HCT116 (cell line): ENCODE results near the gene GABPA. TPM values are rescaled to one million over a fixed set of nuclear protein-coding genes. Genes with fewer than 3 reads are reported as not detected.

Experiments
- ATAC-seq: fragments of 200-7000 bp; cut with Tn5 transposase; 2 replicates; pipeline ENCODE4 v1.9.1; 2020; ENCODE audit warnings: mild to moderate bottlenecking, moderate library complexity
- BruUV-seq: library from RNA; stranded (reverse); fragments of 400-500 nt; replicated peaks from 2 replicates; lab custom pipeline; 2021; lab: Mats Ljungman, UMichigan
- CTCF ChIA-PET: fragments of 300-600 bp; sonication (Branson Sonifier 250); formaldehyde crosslinking; loops from one replicate; lab custom pipeline; 2021; ENCODE audit warnings: antibody characterized with exemption; lab: Charles Lee
- POLR2A ChIA-PET: fragments of 300-600, 350-600 bp; sonication (Branson Sonifier 250); formaldehyde crosslinking; loops from one replicate; lab custom pipeline; 2021; ENCODE audit warnings: antibody characterized with exemption; lab: Charles Lee
- RAD21 ChIA-PET, 2 experiments: fragments of 300-600 bp; sonication (Branson Sonifier 250); formaldehyde crosslinking; loops; one replicate each; lab custom pipeline; 2023; ENCODE audit warnings: low total read pairs in 2 of 2; ENCODE audit not compliant: uncharacterized antibody in 2 of 2, unreplicated experiment in 2 of 2, low non-redundant PET in 1 of 2; lab: Charles Lee
- DNase-seq: peaks from one replicate; pipeline ENCODE4 v3.0.0-alpha.2; 2010; ENCODE audit warnings: low read depth, low spot score
- H2AFZ ChIP-seq: fragments of 200-600 bp; shearing (Covaris generic), sonication (generic); 2 replicates; pipeline ENCODE4 v1.6.1; 2017; ENCODE audit warnings: low read depth, mixed run types, mixed read lengths, antibody characterized with exemption, low read length; ENCODE audit not compliant: poor library complexity, severe bottlenecking
- H3K27ac ChIP-seq: 2 replicates; pipeline ENCODE4 v1.5.1; 2012; ENCODE audit warnings: low read depth, low read length
- H3K27me3 ChIP-seq: fragments of 200-600 bp; sonication (generic); 2 replicates; pipeline ENCODE4 v1.6.1; 2016; ENCODE audit warnings: mixed run types, low read length, mixed read lengths; ENCODE audit not compliant: insufficient read depth
- H3K36me3 ChIP-seq, 2 experiments: fragments of 200-500 bp in 1 of 2; fragments of 200-600 bp in 1 of 2; sonication (Bioruptor generic) in 1 of 2; sonication (generic) in 1 of 2; 2 replicates each; pipeline versions ENCODE4 v1.5.1 to v1.6.1; 2014 to 2016; ENCODE audit warnings: low read length in 2 of 2, inconsistent platforms in 1 of 2, mixed read lengths in 1 of 2, mixed run types in 1 of 2; ENCODE audit not compliant: insufficient read depth in 2 of 2, control insufficient read depth in 1 of 2
- H3K4me1 ChIP-seq, 2 experiments: fragments of 200-600 bp in 1 of 2; sonication (generic) in 1 of 2; 2 replicates each; pipeline versions ENCODE4 v1.5.1 to v1.6.1; 2012 to 2017; ENCODE audit warnings: low read length in 2 of 2, inconsistent platforms in 1 of 2, mild to moderate bottlenecking in 1 of 2, mixed read lengths in 1 of 2, mixed run types in 1 of 2, moderate library complexity in 1 of 2; ENCODE audit not compliant: insufficient read depth in 2 of 2, control insufficient read depth in 1 of 2
- H3K4me2 ChIP-seq: fragments of 200-600 bp; sonication (generic); 2 replicates; pipeline ENCODE4 v1.6.1; 2017; ENCODE audit warnings: mixed run types, low read length, mixed read lengths
- H3K4me3 ChIP-seq, 2 experiments: fragments of 200-600 bp in 1 of 2; sonication (generic) in 1 of 2; replicated peaks in 1 of 2; 2 replicates each; pipeline ENCODE4 v1.5.1; 2011 to 2016; ENCODE audit warnings: low read length in 2 of 2, control low read depth in 1 of 2, low read depth in 1 of 2, mild to moderate bottlenecking in 1 of 2, mixed read lengths in 1 of 2, mixed run types in 1 of 2
- H3K79me2 ChIP-seq: fragments of 200-600 bp; sonication (generic); 2 replicates; pipeline ENCODE4 v1.6.1; 2017; ENCODE audit warnings: mild to moderate bottlenecking, mixed run types, low read length, moderate library complexity, mixed read lengths; ENCODE audit not compliant: insufficient read depth
- H3K9ac ChIP-seq: fragments of 200-600 bp; sonication (generic); 2 replicates; pipeline ENCODE4 v1.6.1; 2016; ENCODE audit warnings: low read length, mixed read lengths
- H3K9me2 ChIP-seq: fragments of 200-600 bp; sonication (generic), shearing (Covaris generic); 2 replicates; pipeline ENCODE4 v1.6.1; 2017; ENCODE audit warnings: mixed run types, mild to moderate bottlenecking, moderate library complexity; ENCODE audit not compliant: insufficient read depth
- H3K9me3 ChIP-seq, 2 experiments: fragments of 200-500 bp in 1 of 2; fragments of 200-600 bp in 1 of 2; sonication (Bioruptor generic) in 1 of 2; sonication (generic) in 1 of 2; 2 replicates each; pipeline ENCODE4 v1.6.1; 2014 to 2017; ENCODE audit warnings: low read length in 2 of 2, mixed read lengths in 2 of 2, inconsistent platforms in 1 of 2, low read depth in 1 of 2, mild to moderate bottlenecking in 1 of 2, mixed run types in 1 of 2, moderate library complexity in 1 of 2; ENCODE audit not compliant: control insufficient read depth in 1 of 2, insufficient read depth in 1 of 2
- H4K20me1 ChIP-seq: fragments of 200-600 bp; sonication (generic), shearing (Covaris generic); 2 replicates; pipeline ENCODE4 v1.6.1; 2017; ENCODE audit warnings: mixed run types, mild to moderate bottlenecking, moderate library complexity; ENCODE audit not compliant: insufficient read depth
- ATF3 ChIP-seq: IDR thresholded peaks from 2 replicates; pipeline ENCODE4 v1.6.1; 2012
- CTCF ChIP-seq, 3 experiments: fragments of 200-600 bp in 1 of 3; sonication (generic) in 1 of 3; IDR thresholded peaks in 2 of 3; conservative IDR thresholded peaks in 1 of 3; 2 replicates each; pipeline ENCODE4 v1.5.1; 2012 to 2017; ENCODE audit warnings: low read depth in 2 of 3, low read length in 2 of 3, antibody characterized with exemption in 1 of 3, borderline replicate concordance in 1 of 3, control low read depth in 1 of 3, mild to moderate bottlenecking in 1 of 3, mixed read lengths in 1 of 3, mixed run types in 1 of 3, moderate library complexity in 1 of 3; ENCODE audit not compliant: insufficient read depth in 1 of 3
- EGR1 ChIP-seq: IDR thresholded peaks from 2 replicates; pipeline ENCODE4 v1.6.1; 2012; ENCODE audit warnings: low read depth
- ELF1 ChIP-seq: IDR thresholded peaks from 2 replicates; pipeline ENCODE4 v1.6.1; 2012; ENCODE audit warnings: low read depth, borderline replicate concordance
- EZH2 ChIP-seq: fragments of 200-600 bp; sonication (generic); IDR thresholded peaks from 2 replicates; pipeline ENCODE4 v1.6.1; 2017; ENCODE audit warnings: antibody characterized with exemption, mixed run types
- EZH2phosphoT487 ChIP-seq: fragments of 200-600 bp; IDR thresholded peaks from 2 replicates; pipeline ENCODE4 v1.6.1; 2018; ENCODE audit warnings: antibody characterized with exemption, borderline replicate concordance
- FOSL1 ChIP-seq: IDR thresholded peaks from 2 replicates; pipeline ENCODE4 v1.6.1; 2012; ENCODE audit warnings: low read depth
- JUND ChIP-seq: IDR thresholded peaks from 2 replicates; pipeline ENCODE4 v1.6.1; 2012
- MAX ChIP-seq: IDR thresholded peaks from 2 replicates; pipeline ENCODE4 v1.6.1; 2012
- POLR2AphosphoS5 ChIP-seq: IDR thresholded peaks from 2 replicates; pipeline ENCODE4 v1.6.1; 2011; ENCODE audit warnings: mild to moderate bottlenecking, low read depth, low read length, moderate library complexity
- RAD21 ChIP-seq: IDR thresholded peaks from 2 replicates; pipeline ENCODE4 v1.6.1; 2012; ENCODE audit warnings: low read depth, mild to moderate bottlenecking
- REST ChIP-seq: IDR thresholded peaks from 2 replicates; pipeline ENCODE4 v1.6.1; 2012; ENCODE audit warnings: low read depth
- SIN3A ChIP-seq: IDR thresholded peaks from 2 replicates; pipeline ENCODE4 v1.6.1; 2012; ENCODE audit warnings: low read depth
- SP1 ChIP-seq: IDR thresholded peaks from 2 replicates; pipeline ENCODE4 v1.6.1; 2012; ENCODE audit warnings: low read depth
- SRF ChIP-seq: IDR thresholded peaks from 2 replicates; pipeline ENCODE4 v1.6.1; 2012; ENCODE audit warnings: low read depth
- TCF7L2 ChIP-seq: IDR thresholded peaks from 2 replicates; pipeline ENCODE4 v1.7.0; 2011; ENCODE audit warnings: borderline replicate concordance, inconsistent platforms; ENCODE audit not compliant: insufficient read depth, insufficient read length; ENCODE audit errors: extremely low read depth
- YY1 ChIP-seq: IDR thresholded peaks from 2 replicates; pipeline ENCODE4 v1.6.1; 2011; ENCODE audit warnings: low read length, low read depth, moderate library complexity, mild to moderate bottlenecking; ENCODE audit not compliant: insufficient replicate concordance; ENCODE audit errors: extremely low read depth
- ZFX ChIP-seq: fragments of 450-650 bp; IDR thresholded peaks from 2 replicates; pipeline ENCODE4 v1.6.1; 2017
- ZNF274 ChIP-seq: fragments of 200-500 bp; sonication (Bioruptor generic); IDR thresholded peaks from 2 replicates; pipeline ENCODE4 v1.6.1; 2014; ENCODE audit warnings: mild to moderate bottlenecking, low read depth, low read length, inconsistent platforms
- intact Hi-C: fragments of 100-400 bp; cut with micrococcal nuclease; formaldehyde crosslinking; loops from 2 replicates; pipeline ENCODE4 v1.10.0; 2022
- total RNA-seq: library from RNA; stranded (reverse); gene quantifications from one replicate; pipeline ENCODE4 v1.2.1, GENCODE V29; 2021; ENCODE audit not compliant: unreplicated experiment

The GABPA gene
- total RNA-seq, 1 experiment from 2014 or later: 23.6 TPM

GRCh38 chr21:25687787-25688186, 47.0 kb upstream of the GABPA start:
- Histone ChIP-seq H3K27ac (no peak overlapping the region), H3K4me1 (no peaks in the 10 kb centered on the region), H4K20me1 (no peaks in the 10 kb centered on the region), H3K9me3 (no peaks in the 10 kb centered on the region), H2AFZ (no peak overlapping the region), H3K36me3 (no peaks in the 10 kb centered on the region), H3K79me2 (no peaks in the 10 kb centered on the region), H3K9ac (no peak overlapping the region), H3K4me2 (no peak overlapping the region), H3K27me3 (no peaks in the 10 kb centered on the region), H3K4me3 (no peak overlapping the region), H3K9me2 (no peaks in the 10 kb centered on the region)
- ATAC-seq (no peak), DNase-seq (no peak)
- intact Hi-C loops: no loop called here
- TF ChIP-seq TCF7L2: no peak
- TF ChIP-seq FOSL1: no peak
- TF ChIP-seq REST: no peak
- no peak for TF ChIP-seq CTCF (IDR thresholded peaks at IDR 0.05 in 2 of 3, conservative IDR thresholded peaks at IDR 0.05 in 1 of 3; ENCODE audit: borderline replicate concordance in 1 of 3, insufficient read depth in 1 of 3, low read depth in 2 of 3, low read length in 2 of 3)
- TF ChIP-seq SP1: no peak
- TF ChIP-seq ATF3: no peak
- TF ChIP-seq JUND: no peak
- no peak for TF ChIP-seq SRF
- TF ChIP-seq POLR2AphosphoS5: no peak
- TF ChIP-seq ELF1: no peak
- TF ChIP-seq EZH2phosphoT487: no peak
- TF ChIP-seq EZH2: no peak
- no peak for TF ChIP-seq ZFX
- TF ChIP-seq MAX: no peak
- no peak for TF ChIP-seq ZNF274
- TF ChIP-seq RAD21: no peak
- no peak for TF ChIP-seq SIN3A
- no peak for TF ChIP-seq EGR1
- TF ChIP-seq YY1: no peak
- ChIA-PET CTCF (no interaction called here), RAD21 (no interaction called here), POLR2A (no interaction called here)
- BruUV-seq: no TSS peak
